ENCODE results near the gene RNU1-1. TPM values are rescaled to one million over a fixed set of nuclear protein-coding genes. Genes with fewer than 3 reads are reported as not detected.
"Not testable (repeated sequence)": the region's sequence is repeated elsewhere in the genome, so short reads cannot be mapped to it uniquely, and the experiment has no call there.

RNU1-1 gene
- total and polyA plus RNA-seq, 2 donors = 17,380 TPM; not detected in 1

DNA sequence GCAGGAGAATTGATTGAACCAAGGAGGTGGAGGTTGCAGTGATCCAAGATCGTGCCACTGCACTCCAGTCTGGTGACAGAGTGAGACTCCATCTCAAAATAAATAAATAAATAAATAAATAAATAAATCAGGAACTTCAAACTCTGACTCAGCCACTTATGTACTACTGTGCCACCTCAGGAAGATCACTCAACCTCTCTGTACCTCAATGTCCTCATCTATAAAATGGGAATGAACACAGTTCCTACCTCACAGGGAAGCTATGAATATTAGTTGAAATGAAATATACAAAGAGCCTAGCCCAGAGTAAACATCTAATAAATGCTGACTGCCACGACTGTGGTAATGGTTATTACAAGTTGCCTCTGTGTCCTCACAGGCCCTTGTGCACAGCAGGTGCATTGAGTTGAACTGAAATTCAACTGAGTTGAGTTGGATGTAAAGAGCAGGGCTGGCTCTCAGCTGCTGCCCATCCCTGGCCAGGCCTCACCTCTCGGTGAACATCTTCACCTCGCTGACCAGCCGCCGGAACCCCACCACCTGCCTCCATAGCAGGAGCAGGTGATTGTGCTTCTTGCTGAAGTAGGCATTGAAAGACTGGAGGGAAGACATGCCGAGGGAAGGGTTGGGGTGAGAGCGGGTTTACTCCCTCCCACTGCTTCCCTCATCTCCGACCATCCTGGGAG, 24.7 kb downstream of the RNU1-1 start:
- peaks cover 5 to 24% of the 10 kb centered on the region in 2 donors for H3K36me3 ChIP-seq (ENCODE audit: control insufficient read depth in 2 of 2, insufficient read depth in 2 of 2, low read length in 1 of 2)
- not testable (repeated sequence) for H3K4me1 ChIP-seq (ENCODE audit: control insufficient read depth in 2 of 2, insufficient read depth in 2 of 2, low read length in 2 of 2); DNase-seq (ENCODE audit: low read depth in 6 of 9, low spot score in 9 of 9); H3K9me3 ChIP-seq (ENCODE audit: control insufficient read depth in 2 of 2, insufficient read depth in 1 of 2, low read length in 1 of 2); H3K27me3 ChIP-seq (ENCODE audit: control insufficient read depth in 2 of 2, insufficient read depth in 1 of 2, low read length in 1 of 2); H3K27ac ChIP-seq (ENCODE audit: low read depth in 1 of 2, low read length in 1 of 2); H3K4me3 ChIP-seq (ENCODE audit: low read length in 2 of 2)
- WGBS = 97% methylated on average over 9 of the region's 9 CpGs

DNA sequence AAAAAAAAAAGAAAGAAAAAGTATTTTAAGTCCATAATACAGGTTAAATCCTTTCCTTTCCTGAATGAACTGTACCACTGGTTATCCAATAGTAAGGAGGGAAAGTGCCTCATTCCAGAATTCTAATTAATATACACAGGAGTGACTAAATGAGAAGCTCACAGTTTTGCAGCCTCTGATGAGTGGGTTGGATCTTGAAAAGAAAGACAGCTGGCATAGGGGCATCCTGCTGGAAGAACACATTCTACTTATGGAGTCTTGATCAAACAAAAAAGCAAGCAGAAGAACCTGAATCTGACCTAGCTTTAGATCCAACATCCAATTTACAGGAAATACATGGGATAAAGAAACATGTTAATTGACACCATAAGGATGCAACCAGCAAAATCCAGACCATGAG, 27.1 kb downstream of the RNU1-1 start:
- not testable (repeated sequence) for H3K27ac ChIP-seq (ENCODE audit: low read depth in 1 of 2, low read length in 1 of 2); H3K9me3 ChIP-seq (ENCODE audit: control insufficient read depth in 2 of 2, insufficient read depth in 1 of 2, low read length in 1 of 2); H3K4me1 ChIP-seq (ENCODE audit: control insufficient read depth in 2 of 2, insufficient read depth in 2 of 2, low read length in 2 of 2); H3K4me3 ChIP-seq (ENCODE audit: low read length in 2 of 2); H3K27me3 ChIP-seq (ENCODE audit: control insufficient read depth in 2 of 2, insufficient read depth in 1 of 2, low read length in 1 of 2); DNase-seq (ENCODE audit: low read depth in 6 of 9, low spot score in 9 of 9)
- H3K36me3 ChIP-seq (ENCODE audit: control insufficient read depth in 2 of 2, insufficient read depth in 2 of 2, low read length in 1 of 2) = peaks cover 7 to 30% of the 10 kb centered on the region in 2 donors

DNA sequence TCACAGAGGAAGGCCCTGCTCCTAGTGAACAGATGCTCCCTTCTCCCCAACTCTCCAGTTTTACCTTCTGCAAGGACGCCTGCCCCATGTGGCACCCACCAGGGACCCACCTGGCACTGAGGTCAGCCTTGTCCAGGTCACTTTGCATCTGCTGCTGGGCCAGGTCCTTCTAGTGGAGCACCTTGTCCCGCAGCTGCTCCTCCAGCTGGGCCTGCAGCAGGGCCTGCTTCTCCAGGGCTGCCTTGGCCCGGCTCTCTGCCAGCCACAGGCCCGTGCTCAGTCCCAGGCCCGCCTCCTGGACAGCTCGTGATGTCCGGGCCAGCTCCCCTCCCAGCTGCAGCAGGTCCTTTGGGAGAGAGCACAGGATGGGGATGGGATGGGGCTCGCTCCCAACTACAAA, 27.8 kb downstream of the RNU1-1 start:
- H3K4me1 ChIP-seq (ENCODE audit: control insufficient read depth in 2 of 2, insufficient read depth in 2 of 2, low read length in 2 of 2); H3K9me3 ChIP-seq (ENCODE audit: control insufficient read depth in 2 of 2, insufficient read depth in 1 of 2, low read length in 1 of 2); H3K4me3 ChIP-seq (ENCODE audit: low read length in 2 of 2); H3K27ac ChIP-seq (ENCODE audit: low read depth in 1 of 2, low read length in 1 of 2); DNase-seq (ENCODE audit: low read depth in 6 of 9, low spot score in 9 of 9); H3K27me3 ChIP-seq (ENCODE audit: control insufficient read depth in 2 of 2, insufficient read depth in 1 of 2, low read length in 1 of 2): not testable (repeated sequence)
- WGBS = 97% methylated on average over 8 of the region's 8 CpGs
- H3K36me3 ChIP-seq (ENCODE audit: control insufficient read depth in 2 of 2, insufficient read depth in 2 of 2, low read length in 1 of 2) = peaks cover 7 to 30% of the 10 kb centered on the region in 2 donors

DNA sequence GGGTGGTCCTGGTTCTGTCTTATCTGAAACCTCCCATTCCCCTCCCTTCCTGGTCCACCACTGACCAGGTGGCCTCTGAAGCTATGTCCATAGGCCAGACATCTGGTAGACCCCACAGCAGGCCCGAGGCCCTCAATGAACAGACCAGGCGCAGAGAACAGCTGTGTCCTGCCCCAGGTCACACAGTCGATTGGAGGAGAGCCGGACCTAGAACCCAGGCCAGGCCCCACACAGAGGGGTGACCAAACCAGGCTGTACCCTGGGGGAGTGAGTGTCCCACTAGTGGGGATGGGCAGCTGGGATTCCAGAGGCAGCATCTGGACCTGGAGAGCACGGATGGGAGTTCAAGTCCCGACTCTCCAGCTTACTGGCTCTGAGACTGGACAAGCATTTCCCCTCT, 29.2 kb downstream of the RNU1-1 start:
- H3K36me3 ChIP-seq (ENCODE audit: control insufficient read depth in 2 of 2, insufficient read depth in 2 of 2, low read length in 1 of 2) = peaks cover 12 to 32% of the 10 kb centered on the region in 2 donors

DNA sequence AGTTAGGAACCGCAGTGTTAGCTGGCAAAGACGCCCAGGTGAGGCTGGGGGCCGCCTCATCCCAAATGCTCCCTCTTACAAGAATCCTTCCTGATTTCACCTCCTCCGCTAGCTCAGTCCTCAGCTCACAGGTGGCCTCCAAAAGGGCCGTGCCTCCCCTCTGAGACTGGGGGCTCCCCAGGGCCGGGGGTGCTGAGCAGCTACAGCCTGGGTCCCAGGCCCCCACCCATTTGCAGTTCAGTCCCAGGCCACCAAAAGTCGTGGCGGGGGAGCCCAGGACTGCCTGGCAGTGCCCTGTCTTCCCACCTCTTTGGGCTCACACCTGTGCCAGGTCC, 29.6 kb downstream of the RNU1-1 start:
- Histone ChIP-seq H3K27me3 (ENCODE audit: control insufficient read depth in 2 of 2, insufficient read depth in 1 of 2, low read length in 1 of 2) (no peaks in the 10 kb centered on the region), H3K36me3 (ENCODE audit: control insufficient read depth in 2 of 2, insufficient read depth in 2 of 2, low read length in 1 of 2) (peaks cover 12 to 31% of the 10 kb centered on the region in 2 donors), H3K4me3 (ENCODE audit: low read length in 2 of 2) (no peak overlapping the region), H3K9me3 (ENCODE audit: control insufficient read depth in 2 of 2, insufficient read depth in 1 of 2, low read length in 1 of 2) (no peaks in the 10 kb centered on the region), H3K4me1 (ENCODE audit: control insufficient read depth in 2 of 2, insufficient read depth in 2 of 2, low read length in 2 of 2) (no peaks in the 10 kb centered on the region), H3K27ac (ENCODE audit: low read depth in 1 of 2, low read length in 1 of 2) (no peak overlapping the region)
- WGBS = 99% methylated on average over 8 of the region's 8 CpGs
- no peak for DNase-seq (ENCODE audit: low read depth in 6 of 9, low spot score in 9 of 9)

More for the DNA sequence above, 29.2 kb downstream of the RNU1-1 start:
- no peaks in the 10 kb centered on the region for H3K27me3 ChIP-seq (ENCODE audit: control insufficient read depth in 2 of 2, insufficient read depth in 1 of 2, low read length in 1 of 2)
- WGBS = 98% methylated on average over 6 of the region's 6 CpGs
- H3K9me3 ChIP-seq (ENCODE audit: control insufficient read depth in 2 of 2, insufficient read depth in 1 of 2, low read length in 1 of 2) = no peaks in the 10 kb centered on the region
- no peak overlapping the region for H3K4me3 ChIP-seq (ENCODE audit: low read length in 2 of 2)
- H3K4me1 ChIP-seq (ENCODE audit: control insufficient read depth in 2 of 2, insufficient read depth in 2 of 2, low read length in 2 of 2) = no peaks in the 10 kb centered on the region
- DNase-seq (ENCODE audit: low read depth in 6 of 9, low spot score in 9 of 9) = no peak
- H3K27ac ChIP-seq (ENCODE audit: low read depth in 1 of 2, low read length in 1 of 2) = no peak overlapping the region

DNA sequence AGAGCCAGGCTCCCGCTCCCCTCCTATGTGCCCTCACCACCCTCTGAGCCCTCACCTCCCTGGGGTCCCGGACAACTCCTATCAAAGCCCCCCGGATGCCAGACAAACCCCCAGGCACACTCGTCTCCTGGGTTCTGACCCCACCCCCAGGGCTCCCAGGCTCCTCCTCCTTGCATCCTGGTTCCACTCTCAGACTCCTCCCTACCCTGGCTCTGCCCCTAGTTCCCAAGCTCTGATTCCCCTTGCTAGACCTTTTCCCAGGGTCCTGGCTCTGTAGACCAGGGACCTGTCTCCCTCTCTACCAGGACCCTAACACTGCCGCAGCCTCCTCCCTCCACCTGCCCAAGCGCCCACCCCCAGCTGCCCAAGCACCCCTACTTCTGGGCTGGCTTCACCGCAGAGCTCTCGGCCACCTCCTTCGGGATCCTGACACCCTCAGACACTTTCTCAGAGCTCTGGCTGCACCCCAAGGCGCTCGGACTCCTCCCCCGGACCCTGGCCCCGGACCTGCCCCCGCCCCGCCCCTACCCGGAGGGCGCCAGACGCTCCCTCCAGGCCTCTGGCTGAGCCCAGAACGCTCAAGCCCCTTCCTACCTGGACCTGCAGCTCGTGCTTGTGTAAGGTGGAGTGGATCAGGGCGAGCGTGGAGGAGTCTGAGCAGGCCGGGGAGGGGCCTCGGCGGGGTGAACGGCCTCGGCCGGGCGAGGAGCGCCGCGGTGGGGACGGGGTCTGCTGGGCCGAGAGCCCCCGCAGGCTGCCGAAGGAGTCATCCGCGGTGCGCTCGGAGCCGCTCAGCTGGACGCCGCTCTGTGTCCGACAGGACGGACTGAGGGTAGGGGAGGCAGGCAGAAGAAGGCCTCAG, 30.2 kb downstream of the RNU1-1 start:
- not testable (repeated sequence) for H3K27ac ChIP-seq (ENCODE audit: low read depth in 1 of 2, low read length in 1 of 2); H3K27me3 ChIP-seq (ENCODE audit: control insufficient read depth in 2 of 2, insufficient read depth in 1 of 2, low read length in 1 of 2); DNase-seq (ENCODE audit: low read depth in 6 of 9, low spot score in 9 of 9); H3K4me1 ChIP-seq (ENCODE audit: control insufficient read depth in 2 of 2, insufficient read depth in 2 of 2, low read length in 2 of 2); H3K4me3 ChIP-seq (ENCODE audit: low read length in 2 of 2); H3K9me3 ChIP-seq (ENCODE audit: control insufficient read depth in 2 of 2, insufficient read depth in 1 of 2, low read length in 1 of 2)
- H3K36me3 ChIP-seq (ENCODE audit: control insufficient read depth in 2 of 2, insufficient read depth in 2 of 2, low read length in 1 of 2) = peaks cover 12 to 30% of the 10 kb centered on the region in 2 donors
- WGBS = 98% methylated on average over 40 of the region's 45 CpGs

DNA sequence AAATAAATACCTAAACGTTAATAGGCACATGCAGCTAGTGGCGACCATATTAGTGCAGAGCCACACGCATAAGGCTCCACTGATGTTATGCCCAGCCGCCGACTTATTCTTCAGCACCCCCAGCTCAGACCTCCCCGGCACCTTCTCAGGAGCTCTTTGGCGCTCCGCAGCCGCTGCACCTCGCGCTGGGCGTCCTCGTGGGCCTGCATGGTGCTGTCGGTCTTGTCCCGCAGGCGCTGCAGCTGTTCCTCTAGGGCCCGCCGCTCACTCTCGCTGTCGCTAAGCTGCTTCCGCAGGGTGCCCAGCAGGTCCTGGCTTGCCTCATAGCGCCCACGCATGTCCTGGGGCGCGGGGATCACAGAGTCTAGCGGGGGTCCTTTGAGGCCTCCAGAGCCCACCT, 30.9 kb downstream of the RNU1-1 start:
- DNase-seq (ENCODE audit: low read depth in 6 of 9, low spot score in 9 of 9); H3K4me1 ChIP-seq (ENCODE audit: control insufficient read depth in 2 of 2, insufficient read depth in 2 of 2, low read length in 2 of 2); H3K4me3 ChIP-seq (ENCODE audit: low read length in 2 of 2); H3K9me3 ChIP-seq (ENCODE audit: control insufficient read depth in 2 of 2, insufficient read depth in 1 of 2, low read length in 1 of 2); H3K27me3 ChIP-seq (ENCODE audit: control insufficient read depth in 2 of 2, insufficient read depth in 1 of 2, low read length in 1 of 2); H3K27ac ChIP-seq (ENCODE audit: low read depth in 1 of 2, low read length in 1 of 2): not testable (repeated sequence)
- 97% methylated on average over 26 of the region's 26 CpGs for WGBS
- H3K36me3 ChIP-seq (ENCODE audit: control insufficient read depth in 2 of 2, insufficient read depth in 2 of 2, low read length in 1 of 2) = peaks cover 12 to 35% of the 10 kb centered on the region in 2 donors

DNA sequence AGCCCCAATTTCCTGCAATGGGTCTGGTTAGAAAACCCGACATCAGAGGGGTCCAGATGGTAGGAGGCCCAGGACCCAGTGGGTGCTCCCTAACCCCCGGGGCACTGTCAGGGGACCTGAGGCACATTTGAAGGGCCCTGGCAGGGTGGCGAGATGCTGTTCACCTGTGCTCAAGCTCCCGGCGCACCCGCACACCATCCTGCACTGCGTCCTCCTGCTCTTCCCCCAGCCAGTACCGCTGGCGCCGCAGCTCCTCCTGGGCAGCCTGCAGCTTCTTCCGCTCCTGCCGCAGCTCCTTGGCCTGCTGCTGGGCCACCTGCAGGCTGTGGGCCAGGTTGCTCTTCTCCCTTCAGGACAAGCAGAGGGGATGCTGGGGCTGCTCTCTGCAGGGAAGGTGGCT, 36.0 kb downstream of the RNU1-1 start:
- Histone ChIP-seq H3K36me3 (ENCODE audit: control insufficient read depth in 2 of 2, insufficient read depth in 2 of 2, low read length in 1 of 2) (peaks cover 12 to 36% of the 10 kb centered on the region in 2 donors), H3K27ac (ENCODE audit: low read depth in 1 of 2, low read length in 1 of 2) (no peak overlapping the region), H3K9me3 (ENCODE audit: control insufficient read depth in 2 of 2, insufficient read depth in 1 of 2, low read length in 1 of 2) (no peaks in the 10 kb centered on the region), H3K4me3 (ENCODE audit: low read length in 2 of 2) (no peak overlapping the region), H3K27me3 (ENCODE audit: control insufficient read depth in 2 of 2, insufficient read depth in 1 of 2, low read length in 1 of 2) (no peaks in the 10 kb centered on the region), H3K4me1 (ENCODE audit: control insufficient read depth in 2 of 2, insufficient read depth in 2 of 2, low read length in 2 of 2) (no peaks in the 10 kb centered on the region)
- DNase-seq (ENCODE audit: low read depth in 6 of 9, low spot score in 9 of 9) = no peak
- 98% methylated on average over 12 of the region's 12 CpGs for WGBS
